GM12878 (cell line): ENCODE measurements around the gene TOPORS. TPM values are rescaled to one million over a fixed set of nuclear protein-coding genes. Genes with fewer than 3 reads are reported as not detected.

Experiments used
- BCL11A ChIP-seq: IDR thresholded peaks from 2 replicates; pipeline ENCODE4 v1.6.1; 2011; ENCODE audit warnings: low read depth, low read length
- CBFB ChIP-seq: IDR thresholded peaks from 2 replicates; pipeline ENCODE4 v1.6.1; 2016; ENCODE audit warnings: antibody characterized with exemption, low read depth
- CREM ChIP-seq: IDR thresholded peaks from 2 replicates; pipeline ENCODE4 v1.6.1; 2014; ENCODE audit warnings: antibody characterized with exemption, low read depth
- DPF2 ChIP-seq: fragments of 450-650 bp; IDR thresholded peaks from 2 replicates; pipeline ENCODE4 v1.6.1; 2017; ENCODE audit warnings: mild to moderate bottlenecking
- EGR1 ChIP-seq, 2 experiments: IDR thresholded peaks; 1 replicate in 1 of 2; 2 replicates in 1 of 2; pipeline ENCODE4 v1.6.1; 2011 to 2012; ENCODE audit warnings: low read depth in 2 of 2, low read length in 2 of 2, borderline replicate concordance in 1 of 2, mild to moderate bottlenecking in 1 of 2, moderate library complexity in 1 of 2
- ELK1 ChIP-seq: IDR thresholded peaks from 2 replicates; pipeline ENCODE4 v1.6.1; 2012; ENCODE audit warnings: low read depth, low read length, improper control_type of control experiment
- EZH2 ChIP-seq: IDR thresholded peaks from 2 replicates; pipeline ENCODE4 v1.6.1; 2012; ENCODE audit warnings: low read depth, mild to moderate bottlenecking, control low read depth, inconsistent platforms, low read length, borderline replicate concordance; ENCODE audit not compliant: control insufficient read depth
- HDAC6 ChIP-seq: fragments of 200-600 bp; sonication (generic); IDR thresholded peaks from one replicate; pipeline ENCODE4 v1.8.0; 2017; ENCODE audit warnings: antibody characterized with exemption; ENCODE audit not compliant: unreplicated experiment
- IKZF2 ChIP-seq, 2 experiments: fragments of 450-650 bp; IDR thresholded peaks; 2 replicates each; pipeline ENCODE4 v1.6.1; 2017; ENCODE audit warnings: mild to moderate bottlenecking in 2 of 2, moderate library complexity in 2 of 2
- LARP7 ChIP-seq: fragments of 450-650 bp; IDR thresholded peaks from 2 replicates; pipeline ENCODE4 v1.6.1; 2017; ENCODE audit warnings: mild to moderate bottlenecking
- MEF2B ChIP-seq: fragments of 450-650 bp; IDR thresholded peaks from 2 replicates; pipeline ENCODE4 v1.6.1; 2018; ENCODE audit warnings: mild to moderate bottlenecking, moderate library complexity; ENCODE audit not compliant: partially characterized antibody, poor library complexity, severe bottlenecking
- NFYA ChIP-seq: IDR thresholded peaks from 2 replicates; pipeline ENCODE4 v1.6.1; 2011; ENCODE audit warnings: low read depth, mild to moderate bottlenecking, low read length, improper control_type of control experiment, borderline replicate concordance
- NR2F1 ChIP-seq: fragments of 450-650 bp; conservative IDR thresholded peaks from 2 replicates; pipeline ENCODE4 v1.6.1; 2017; ENCODE audit warnings: mild to moderate bottlenecking
- PAX8 ChIP-seq: fragments of 450-650 bp; IDR thresholded peaks from 2 replicates; pipeline ENCODE4 v1.6.1; 2017; ENCODE audit warnings: mild to moderate bottlenecking, moderate library complexity
- PBX3 ChIP-seq: IDR thresholded peaks from 2 replicates; pipeline ENCODE4 v1.6.1; 2011; ENCODE audit warnings: mild to moderate bottlenecking, low read depth, low read length, moderate library complexity; ENCODE audit not compliant: insufficient replicate concordance
- POLR2AphosphoS5 ChIP-seq: IDR thresholded peaks from 2 replicates; pipeline ENCODE4 v1.6.1; 2011; ENCODE audit warnings: mild to moderate bottlenecking, low read length, inconsistent platforms
- RAD21 ChIP-seq: IDR thresholded peaks from 2 replicates; pipeline ENCODE4 v1.6.1; 2011; ENCODE audit warnings: mild to moderate bottlenecking, low read depth, low read length, moderate library complexity; ENCODE audit not compliant: insufficient read depth
- REST ChIP-seq: IDR thresholded peaks from 2 replicates; pipeline ENCODE4 v1.6.1; 2012; ENCODE audit warnings: mild to moderate bottlenecking, low read depth, low read length
- SMAD1 ChIP-seq: fragments of 450-650 bp; IDR thresholded peaks from 2 replicates; pipeline ENCODE4 v1.6.1; 2018; ENCODE audit warnings: mild to moderate bottlenecking, low read depth; ENCODE audit not compliant: partially characterized antibody
- SMAD5 ChIP-seq: IDR thresholded peaks from 2 replicates; pipeline ENCODE4 v1.6.1; 2016; ENCODE audit warnings: antibody characterized with exemption, low read depth
- SRF ChIP-seq, 2 experiments: IDR thresholded peaks; 2 replicates each; pipeline ENCODE4 v1.6.1; 2011; ENCODE audit warnings: low read depth in 2 of 2, low read length in 2 of 2, mild to moderate bottlenecking in 1 of 2, moderate library complexity in 1 of 2
- STAT3 ChIP-seq: IDR thresholded peaks from 2 replicates; pipeline ENCODE4 v1.6.1; 2011; ENCODE audit warnings: low read depth, low read length, improper control_type of control experiment
- TCF7 ChIP-seq: IDR thresholded peaks from 2 replicates; pipeline ENCODE4 v1.6.1; 2014; ENCODE audit warnings: antibody characterized with exemption, borderline replicate concordance
- ZNF24 ChIP-seq: fragments of 450-650 bp; IDR thresholded peaks from 2 replicates; pipeline ENCODE4 v1.6.1; 2017; ENCODE audit warnings: antibody characterized with exemption, mild to moderate bottlenecking
- polyA plus RNA-seq, 11 experiments: library from polyadenylated mRNA; depleted of rRNA in 4 of 11; unstranded in 6 of 11; stranded (reverse) in 5 of 11; fragments of >200 nt; fragmentation: Nextera tagmentation in 4 of 11; fragmentation: Illumina TruSeq in 1 of 11; extraction: Ambion mirVana in 4 of 11; extraction: Trizol in 1 of 11; gene quantifications; 1 replicate in 1 of 11; 2 replicates in 10 of 11; pipeline versions ENCODE4 v1.2.1 to v1.2.3, GENCODE V29; 2011 to 2016; ENCODE audit warnings: inconsistent platforms in 2 of 11, missing spikeins in 2 of 11, low read depth in 1 of 11
- total RNA-seq, 4 experiments: library from RNA; depleted of rRNA in 3 of 4; stranded (reverse); fragments of >200 nt in 3 of 4; fragmentation: Illumina TruSeq in 1 of 4; extraction: Trizol in 1 of 4; gene quantifications; 2 replicates each; pipeline versions ENCODE4 v1.2.1 to v1.2.3, GENCODE V29; 2013 to 2021

Gene TOPORS
- total and polyA plus RNA-seq, 10 of the 15 experiments (the other 5 are each of a cell fraction or from before 2014, with no cell fraction given), result 6.0 to 27.8 (median 14.3) TPM

GRCh38 chr9:32550562-32551275, 1.7 kb downstream of the TOPORS start (continued):
- TF ChIP-seq PBX3, result no peak
- TF ChIP-seq CREM, result peak; percentile 69
- no peak for TF ChIP-seq REST
- TF ChIP-seq BCL11A, result no peak
- 0 out of 2 replicates have a peak, but pooled peaks have one; percentile 67 for TF ChIP-seq DPF2
- peak; percentile 53 for TF ChIP-seq MEF2B
- no peak for TF ChIP-seq EZH2
- TF ChIP-seq LARP7, result peak; percentile 54; the same call in 1 of the 2 replicates
- TF ChIP-seq SMAD5, result no peak; the same call in 1 of the 2 replicates
- 0 out of 4 replicates have a peak, but pooled peaks of 1 of the 2 experiments have one; percentile 10 for TF ChIP-seq SRF (IDR thresholded peaks at IDR 0.05; ENCODE audit: low read depth in 2 of 2, low read length in 2 of 2)
- no peak for TF ChIP-seq ELK1
- no peak for TF ChIP-seq PAX8
- no peak for TF ChIP-seq ZNF24
- TF ChIP-seq EGR1 (IDR thresholded peaks at IDR 0.05; ENCODE audit: borderline replicate concordance in 1 of 2, low read depth in 2 of 2, low read length in 2 of 2), result peak in 1 of 2 experiments; percentile 59; a peak in 1 of 3 replicates
- TF ChIP-seq NR2F1, result peak; percentile 78; the same call in 1 of the 2 replicates
- TF ChIP-seq POLR2AphosphoS5, result peak; percentile 64
- peak; percentile 67 for TF ChIP-seq HDAC6
- TF ChIP-seq NFYA, result no peak
- no peak for TF ChIP-seq SMAD1
- TF ChIP-seq CBFB, result peak; percentile 65; the same call in 1 of the 2 replicates
- TF ChIP-seq IKZF2 (IDR thresholded peaks at IDR 0.05), result no peak
- no peak for TF ChIP-seq STAT3
- no peak for TF ChIP-seq TCF7
- TF ChIP-seq RAD21, result no peak
